ENCODE measurements around the gene SPRR5.

Gene SPRR5

GRCh38 chr1:152951711-152952110 is 4.7 kb downstream of the SPRR5 start:
- no peak for DNase-seq

- no peak for DNase-seq
Measured at GRCh38 chr1:152953761-152954160, 6.8 kb downstream of the SPRR5 start.

- DNase-seq, result no peak
Measured at GRCh38 chr1:152954436-152954835, 7.4 kb downstream of the SPRR5 start.

- no peak for DNase-seq
Measured at GRCh38 chr1:152957561-152957960, 10.6 kb downstream of the SPRR5 start.

- DNase-seq, result no peak
Measured at GRCh38 chr1:152959273-152959672, 12.3 kb downstream of the SPRR5 start.

GRCh38 chr1:152959801-152960451 is 12.9 kb downstream of the SPRR5 start:
- DNase-seq, result no peak

- peak; percentile 37 for DNase-seq
Measured at GRCh38 chr1:152960452-152961044, 13.5 kb downstream of the SPRR5 start.

- no peak for DNase-seq
Measured at GRCh38 chr1:152961226-152961891, 14.4 kb downstream of the SPRR5 start.

GRCh38 chr1:152962876-152963415 is 15.9 kb downstream of the SPRR5 start:
- no peak for DNase-seq

GRCh38 chr1:152964536-152964935 is 17.5 kb downstream of the SPRR5 start:
- no peak for DNase-seq

- no peak for DNase-seq
Measured at GRCh38 chr1:152965853-152966252, 18.8 kb downstream of the SPRR5 start.

- no peak for DNase-seq
Measured at GRCh38 chr1:152967201-152967600, 20.2 kb downstream of the SPRR5 start.

GRCh38 chr1:152968248-152968647 is 21.2 kb downstream of the SPRR5 start:
- DNase-seq, result no peak

GRCh38 chr1:152969036-152969435 is 22.0 kb downstream of the SPRR5 start:
- no peak for DNase-seq

GRCh38 chr1:152970495-152970894 is 23.5 kb downstream of the SPRR5 start, which contains the start of gene SPRR4:
TSS of gene SPRR4 (plus strand) at chr1:152970648. CDS start at chr1:152971891, 1,243 bp downstream.
- no peak for DNase-seq

GRCh38 chr1:152972196-152972886 is 25.3 kb downstream of the SPRR5 start:
- DNase-seq, result no peak

- DNase-seq, result no peak
Measured at GRCh38 chr1:152976688-152977087, 29.7 kb downstream of the SPRR5 start.

- no peak for DNase-seq
Measured at GRCh38 chr1:152977614-152978013, 30.6 kb downstream of the SPRR5 start.

GRCh38 chr1:152980676-152981075 is 33.7 kb downstream of the SPRR5 start:
- DNase-seq, result no peak

GRCh38 chr1:152981146-152981871 is 34.3 kb downstream of the SPRR5 start:
- DNase-seq, result no peak

GRCh38 chr1:152982076-152982475 is 35.1 kb downstream of the SPRR5 start:
- DNase-seq, result no peak

GRCh38 chr1:152983234-152983633 is 36.2 kb downstream of the SPRR5 start:
- no peak for DNase-seq

GRCh38 chr1:152983743-152984142 is 36.7 kb downstream of the SPRR5 start, which contains the start of gene SPRR1A:
TSS of gene SPRR1A (plus strand) at chr1:152984081. CDS start at chr1:152985231, 1,150 bp downstream.
- no peak for DNase-seq

All from NCI-H69 (cell line).